ENCODE data around the gene VPS37B.

Gene VPS37B

GRCh38 chr12:122855071-122855829 is 40.7 kb downstream of the VPS37B start:
- TF ChIP-seq CTCF (IDR thresholded peaks at IDR 0.05; ENCODE audit: low read depth, low read length), result no peak
- Histone ChIP-seq H3K9me3 (ENCODE audit: severe bottlenecking) (no peaks in the 10 kb centered on the region), H3K4me3 (ENCODE audit: low read depth, low read length) (no peak overlapping the region), H3K36me3 (peaks cover 13% of the 10 kb centered on the region), H3K27me3 (ENCODE audit: insufficient read depth, low read depth, severe bottlenecking) (no peaks in the 10 kb centered on the region), H3K27ac (no peak overlapping the region)
- DNase-seq, result no peak

- Histone ChIP-seq H3K36me3 (peaks cover 13% of the 10 kb centered on the region), H3K4me3 (ENCODE audit: low read depth, low read length) (no peak overlapping the region), H3K27ac (no peak overlapping the region), H3K27me3 (ENCODE audit: insufficient read depth, low read depth, severe bottlenecking) (no peaks in the 10 kb centered on the region), H3K9me3 (ENCODE audit: severe bottlenecking) (no peaks in the 10 kb centered on the region)
- DNase-seq, result no peak
- no peak for TF ChIP-seq CTCF (IDR thresholded peaks at IDR 0.05; ENCODE audit: low read depth, low read length)
Measured at GRCh38 chr12:122854554-122854953, 41.4 kb downstream of the VPS37B start.

GRCh38 chr12:122853582-122854245 is 42.2 kb downstream of the VPS37B start:
- Histone ChIP-seq H3K36me3 (peaks cover 10% of the 10 kb centered on the region), H3K27me3 (ENCODE audit: insufficient read depth, low read depth, severe bottlenecking) (no peaks in the 10 kb centered on the region), H3K4me3 (ENCODE audit: low read depth, low read length) (no peak overlapping the region), H3K9me3 (ENCODE audit: severe bottlenecking) (no peaks in the 10 kb centered on the region), H3K27ac (no peak overlapping the region)
- no peak for TF ChIP-seq CTCF (IDR thresholded peaks at IDR 0.05; ENCODE audit: low read depth, low read length)
- no peak for DNase-seq

GRCh38 chr12:122852336-122853275 is 43.3 kb downstream of the VPS37B start:
- Histone ChIP-seq H3K36me3 (peaks cover 7% of the 10 kb centered on the region), H3K9me3 (ENCODE audit: severe bottlenecking) (no peaks in the 10 kb centered on the region), H3K27me3 (ENCODE audit: insufficient read depth, low read depth, severe bottlenecking) (no peaks in the 10 kb centered on the region), H3K4me3 (ENCODE audit: low read depth, low read length) (no peak overlapping the region), H3K27ac (no peak overlapping the region)
- DNase-seq, result no peak
- TF ChIP-seq CTCF (IDR thresholded peaks at IDR 0.05; ENCODE audit: low read depth, low read length), result no peak

GRCh38 chr12:122851820-122852219 is 44.1 kb downstream of the VPS37B start:
- peaks cover 2% of the 10 kb centered on the region; the same call in 1 of the 2 replicates for H3K36me3 ChIP-seq
- no peaks in the 10 kb centered on the region for H3K27me3 ChIP-seq (ENCODE audit: insufficient read depth, low read depth, severe bottlenecking)
- H3K27ac ChIP-seq, result no peak overlapping the region
- no peak for DNase-seq
- H3K4me3 ChIP-seq (ENCODE audit: low read depth, low read length), result no peak overlapping the region
- no peak for TF ChIP-seq CTCF (IDR thresholded peaks at IDR 0.05; ENCODE audit: low read depth, low read length)
- no peaks in the 10 kb centered on the region for H3K9me3 ChIP-seq (ENCODE audit: severe bottlenecking)
